ENCODE results near the gene HYAL1.

Gene HYAL1

GRCh38 chr3:50303013-50303815 is at the start of gene HYAL1:
Gene HYAL1 (minus strand): TSS chr3:50303574. CDS start chr3:50302956, 618 bp downstream.
- Histone ChIP-seq H3K4me3 (ENCODE audit: low read length, poor library complexity, severe bottlenecking) (no peak within 1 kb of the TSS), H3K4me2 (ENCODE audit: low read depth, low read length, poor library complexity, severe bottlenecking) (no peak within 1 kb of the TSS), H3K9ac (ENCODE audit: low read depth, low read length, poor library complexity, severe bottlenecking) (no peak within 1 kb of the TSS)

GRCh38 chr3:50352781-50353180 is 49.4 kb upstream of the HYAL1 start:
- Histone ChIP-seq H3F3A (ENCODE audit: low read depth) (no peaks in the 10 kb centered on the region), H3K9ac (ENCODE audit: low read depth, low read length, poor library complexity, severe bottlenecking) (no peak overlapping the region), H2AFZ (ENCODE audit: low read length) (no peak overlapping the region), H4K20me1 (ENCODE audit: insufficient read depth, low read length, poor library complexity, severe bottlenecking) (peaks cover 33% of the 10 kb centered on the region), H3K4me1 (ENCODE audit: insufficient read depth, low read length, poor library complexity, severe bottlenecking) (peaks cover 53% of the 10 kb centered on the region), H3K4me2 (ENCODE audit: low read depth, low read length, poor library complexity, severe bottlenecking) (no peak overlapping the region), H3K36me3 (ENCODE audit: insufficient read depth, low read length) (peaks cover 16% of the 10 kb centered on the region; the same call in 1 of the 2 replicates), H3K9me3 (ENCODE audit: insufficient read depth, low read depth, low read length) (no peaks in the 10 kb centered on the region), H3K79me2 (ENCODE audit: insufficient read depth, low read length) (peaks cover 64% of the 10 kb centered on the region), H3K27me3 (ENCODE audit: insufficient read depth, low read length, poor library complexity, severe bottlenecking) (no peaks in the 10 kb centered on the region), H3K4me3 (ENCODE audit: low read length, poor library complexity, severe bottlenecking) (no peak overlapping the region), H3K9me2 (replicated peaks; ENCODE audit: low read depth, low read length) (no peaks in the 10 kb centered on the region)
- TF ChIP-seq CTCF (conservative IDR thresholded peaks at IDR 0.05; ENCODE audit: low read length) (peak; percentile 52), EZH2phosphoT487 (IDR thresholded peaks at IDR 0.05; ENCODE audit: borderline replicate concordance) (no peak)

More at GRCh38 chr3:50303013-50303815, at the start of gene HYAL1:
- Histone ChIP-seq H3K4me1 (ENCODE audit: insufficient read depth, low read length, poor library complexity, severe bottlenecking) (peaks cover 11% of the 10 kb centered on the region), H3F3A (ENCODE audit: low read depth) (no peaks in the 10 kb centered on the region), H3K9me2 (replicated peaks; ENCODE audit: low read depth, low read length) (no peaks in the 10 kb centered on the region), H3K9me3 (ENCODE audit: insufficient read depth, low read depth, low read length) (no peaks in the 10 kb centered on the region), H2AFZ (ENCODE audit: low read length) (no peak within 1 kb of the TSS), H3K79me2 (ENCODE audit: insufficient read depth, low read length) (peaks cover 4% of the 10 kb centered on the region; the same call in 1 of the 2 replicates), H4K20me1 (ENCODE audit: insufficient read depth, low read length, poor library complexity, severe bottlenecking) (peaks cover 3% of the 10 kb centered on the region), H3K36me3 (ENCODE audit: insufficient read depth, low read length) (no peaks in the 10 kb centered on the region), H3K27me3 (ENCODE audit: insufficient read depth, low read length, poor library complexity, severe bottlenecking) (no peaks in the 10 kb centered on the region)
- peak; percentile 34 for TF ChIP-seq CTCF (conservative IDR thresholded peaks at IDR 0.05; ENCODE audit: low read length)
- TF ChIP-seq EZH2phosphoT487 (IDR thresholded peaks at IDR 0.05; ENCODE audit: borderline replicate concordance): no peak

GRCh38 chr3:50351323-50351697 is 47.9 kb upstream of the HYAL1 start:
- Histone ChIP-seq H3F3A (ENCODE audit: low read depth) (peaks cover 2% of the 10 kb centered on the region; the same call in 1 of the 2 replicates), H3K79me2 (ENCODE audit: insufficient read depth, low read length) (peaks cover 51% of the 10 kb centered on the region), H3K9me2 (replicated peaks; ENCODE audit: low read depth, low read length) (no peaks in the 10 kb centered on the region), H3K9me3 (ENCODE audit: insufficient read depth, low read depth, low read length) (no peaks in the 10 kb centered on the region), H3K4me3 (ENCODE audit: low read length, poor library complexity, severe bottlenecking) (peak overlapping the region; percentile 85), H3K36me3 (ENCODE audit: insufficient read depth, low read length) (peaks cover 16% of the 10 kb centered on the region; the same call in 1 of the 2 replicates), H2AFZ (ENCODE audit: low read length) (no peak overlapping the region), H3K4me1 (ENCODE audit: insufficient read depth, low read length, poor library complexity, severe bottlenecking) (peaks cover 41% of the 10 kb centered on the region), H3K27me3 (ENCODE audit: insufficient read depth, low read length, poor library complexity, severe bottlenecking) (no peaks in the 10 kb centered on the region), H3K9ac (ENCODE audit: low read depth, low read length, poor library complexity, severe bottlenecking) (peak overlapping the region; percentile 91), H4K20me1 (ENCODE audit: insufficient read depth, low read length, poor library complexity, severe bottlenecking) (peaks cover 19% of the 10 kb centered on the region), H3K4me2 (ENCODE audit: low read depth, low read length, poor library complexity, severe bottlenecking) (peak overlapping the region; percentile 98)
- TF ChIP-seq CTCF (conservative IDR thresholded peaks at IDR 0.05; ENCODE audit: low read length) (no peak), EZH2phosphoT487 (IDR thresholded peaks at IDR 0.05; ENCODE audit: borderline replicate concordance) (no peak)
